Smooth muscle cell (in vitro differentiated cells): ENCODE results near the gene ZKSCAN2. TPM values are rescaled to one million over a fixed set of nuclear protein-coding genes. Genes with fewer than 3 reads are reported as not detected.

Source experiments
- DNase-seq: peaks from one replicate; lab custom pipeline; 2025; ENCODE audit not compliant: unreplicated experiment; lab: John Stamatoyannopoulos, UW
- H2AFZ ChIP-seq: fragments of 200-600 bp; sonication (generic); 2 replicates; pipeline ENCODE4 v1.6.0; 2016; ENCODE audit warnings: antibody characterized with exemption, low read depth, mild to moderate bottlenecking
- H3F3A ChIP-seq: fragments of 200-600 bp; sonication (generic); 2 replicates; pipeline ENCODE4 v1.6.0; 2017; ENCODE audit warnings: antibody characterized with exemption, low read depth
- H3K27ac ChIP-seq: fragments of 200-600 bp; sonication (generic); 2 replicates; pipeline ENCODE4 v1.5.1; 2016; ENCODE audit warnings: low read depth, mild to moderate bottlenecking
- H3K27me3 ChIP-seq: fragments of 200-600 bp; sonication (generic); 2 replicates; pipeline ENCODE4 v1.6.1; 2016; ENCODE audit warnings: low read depth, mild to moderate bottlenecking
- H3K36me3 ChIP-seq: fragments of 200-600 bp; sonication (generic); 2 replicates; pipeline ENCODE4 v1.5.1; 2016; ENCODE audit warnings: low read depth
- H3K4me1 ChIP-seq: fragments of 200-600 bp; sonication (generic); 2 replicates; pipeline ENCODE4 v1.5.1; 2016; ENCODE audit warnings: low read depth
- H3K4me2 ChIP-seq: fragments of 200-600 bp; sonication (generic); 2 replicates; pipeline ENCODE4 v1.6.0; 2016; ENCODE audit warnings: mild to moderate bottlenecking
- H3K4me3 ChIP-seq: fragments of 200-600 bp; sonication (generic); 2 replicates; pipeline ENCODE4 v1.5.1; 2016; ENCODE audit warnings: mild to moderate bottlenecking
- H3K79me2 ChIP-seq: fragments of 200-600 bp; sonication (generic); 2 replicates; pipeline ENCODE4 v1.6.0; 2016; ENCODE audit warnings: low read depth, mild to moderate bottlenecking
- H3K9ac ChIP-seq: fragments of 200-600 bp; sonication (generic); 2 replicates; pipeline ENCODE4 v1.6.0; 2016; ENCODE audit warnings: low read depth
- H3K9me3 ChIP-seq: fragments of 200-600 bp; sonication (generic); replicated peaks from 2 replicates; pipeline ENCODE4 v1.5.1; 2016; ENCODE audit warnings: low read depth
- H4K20me1 ChIP-seq: fragments of 200-600 bp; sonication (generic); 2 replicates; pipeline ENCODE4 v1.6.0; 2016; ENCODE audit warnings: low read depth
- WGBS: methylation state at CpG from one replicate; pipeline ENCODE4 v1.1.7; 2016; ENCODE audit warnings: low lambda C conversion rate; 5-methylcytosine and 5-hydroxymethylcytosine counted together
- polyA plus RNA-seq: library from polyadenylated mRNA; unstranded; fragments of >200 nt; fragmentation: Nextera tagmentation; extraction: Ambion mirVana; gene quantifications from 2 replicates; pipeline ENCODE4 v1.2.1, GENCODE V29; 2016
- total RNA-seq: library from RNA; depleted of rRNA; stranded (reverse); fragments of >200 nt; gene quantifications from 2 replicates; pipeline ENCODE4 v1.2.3, GENCODE V29; 2014
- TF ChIP-seq, protein P1 (sequence below): fragments of 200-600 bp; sonication (generic); IDR thresholded peaks from 2 replicates; pipeline ENCODE4 v1.5.1; 2017; ENCODE audit warnings: borderline replicate concordance, mild to moderate bottlenecking, antibody characterized with exemption; ENCODE audit not compliant: insufficient read depth, poor library complexity, severe bottlenecking

Gene ZKSCAN2
- total and polyA plus RNA-seq, 2 experiments from 2014 or later, result 1.6 to 5.7 TPM

GRCh38 chr16:25223964-25224363 lies 33.7 kb downstream of the ZKSCAN2 start:
- no peak for DNase-seq
- Histone ChIP-seq H2AFZ (no peak overlapping the region), H3K27me3 (peaks cover 11% of the 10 kb centered on the region), H3K4me2 (no peak overlapping the region), H3K4me3 (no peak overlapping the region), H3K4me1 (no peaks in the 10 kb centered on the region), H4K20me1 (no peaks in the 10 kb centered on the region), H3K27ac (no peak overlapping the region), H3F3A (no peaks in the 10 kb centered on the region), H3K36me3 (no peaks in the 10 kb centered on the region), H3K79me2 (no peaks in the 10 kb centered on the region), H3K9me3 (no peaks in the 10 kb centered on the region), H3K9ac (no peak overlapping the region)
- TF ChIP-seq, protein P1, sequence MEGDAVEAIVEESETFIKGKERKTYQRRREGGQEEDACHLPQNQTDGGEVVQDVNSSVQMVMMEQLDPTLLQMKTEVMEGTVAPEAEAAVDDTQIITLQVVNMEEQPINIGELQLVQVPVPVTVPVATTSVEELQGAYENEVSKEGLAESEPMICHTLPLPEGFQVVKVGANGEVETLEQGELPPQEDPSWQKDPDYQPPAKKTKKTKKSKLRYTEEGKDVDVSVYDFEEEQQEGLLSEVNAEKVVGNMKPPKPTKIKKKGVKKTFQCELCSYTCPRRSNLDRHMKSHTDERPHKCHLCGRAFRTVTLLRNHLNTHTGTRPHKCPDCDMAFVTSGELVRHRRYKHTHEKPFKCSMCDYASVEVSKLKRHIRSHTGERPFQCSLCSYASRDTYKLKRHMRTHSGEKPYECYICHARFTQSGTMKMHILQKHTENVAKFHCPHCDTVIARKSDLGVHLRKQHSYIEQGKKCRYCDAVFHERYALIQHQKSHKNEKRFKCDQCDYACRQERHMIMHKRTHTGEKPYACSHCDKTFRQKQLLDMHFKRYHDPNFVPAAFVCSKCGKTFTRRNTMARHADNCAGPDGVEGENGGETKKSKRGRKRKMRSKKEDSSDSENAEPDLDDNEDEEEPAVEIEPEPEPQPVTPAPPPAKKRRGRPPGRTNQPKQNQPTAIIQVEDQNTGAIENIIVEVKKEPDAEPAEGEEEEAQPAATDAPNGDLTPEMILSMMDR, result no peak
- WGBS, result 91% methylated on average over 6 of the region's 6 CpGs

DNA sequence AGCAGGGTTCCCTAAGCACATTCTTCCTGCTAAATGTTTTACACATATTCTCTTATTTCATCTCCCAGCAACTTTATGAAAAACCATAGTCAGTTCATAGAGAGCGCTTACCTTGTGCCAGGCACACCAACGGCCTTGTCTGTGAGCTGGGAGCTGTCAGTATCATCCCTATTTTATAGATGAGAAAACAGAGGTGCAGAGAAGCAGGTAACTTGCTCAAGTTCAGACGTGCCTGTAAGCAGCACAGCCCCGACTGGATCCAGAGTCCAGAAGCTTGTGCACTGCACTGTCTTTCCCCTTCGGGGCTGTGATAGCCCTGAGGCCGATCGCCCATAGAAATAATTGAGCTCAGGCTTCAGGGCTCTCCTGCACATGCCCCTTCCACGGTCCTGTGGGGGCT lies 34.7 kb downstream of the ZKSCAN2 start:
- TF ChIP-seq, protein P1, result no peak
- no peak for DNase-seq
- H3K4me2 ChIP-seq, result no peak overlapping the region
- H4K20me1 ChIP-seq, result no peaks in the 10 kb centered on the region
- H3K27ac ChIP-seq, result no peak overlapping the region
- H2AFZ ChIP-seq, result no peak overlapping the region
- H3K36me3 ChIP-seq, result no peaks in the 10 kb centered on the region
- H3K4me1 ChIP-seq, result no peaks in the 10 kb centered on the region
- H3K79me2 ChIP-seq, result no peaks in the 10 kb centered on the region
- WGBS, result 87% methylated on average over 8 of the region's 8 CpGs
- H3K9ac ChIP-seq, result no peak overlapping the region
- H3K9me3 ChIP-seq, result no peaks in the 10 kb centered on the region
- H3F3A ChIP-seq, result no peaks in the 10 kb centered on the region
- H3K27me3 ChIP-seq, result peaks cover 18% of the 10 kb centered on the region
- H3K4me3 ChIP-seq, result no peak overlapping the region

DNA sequence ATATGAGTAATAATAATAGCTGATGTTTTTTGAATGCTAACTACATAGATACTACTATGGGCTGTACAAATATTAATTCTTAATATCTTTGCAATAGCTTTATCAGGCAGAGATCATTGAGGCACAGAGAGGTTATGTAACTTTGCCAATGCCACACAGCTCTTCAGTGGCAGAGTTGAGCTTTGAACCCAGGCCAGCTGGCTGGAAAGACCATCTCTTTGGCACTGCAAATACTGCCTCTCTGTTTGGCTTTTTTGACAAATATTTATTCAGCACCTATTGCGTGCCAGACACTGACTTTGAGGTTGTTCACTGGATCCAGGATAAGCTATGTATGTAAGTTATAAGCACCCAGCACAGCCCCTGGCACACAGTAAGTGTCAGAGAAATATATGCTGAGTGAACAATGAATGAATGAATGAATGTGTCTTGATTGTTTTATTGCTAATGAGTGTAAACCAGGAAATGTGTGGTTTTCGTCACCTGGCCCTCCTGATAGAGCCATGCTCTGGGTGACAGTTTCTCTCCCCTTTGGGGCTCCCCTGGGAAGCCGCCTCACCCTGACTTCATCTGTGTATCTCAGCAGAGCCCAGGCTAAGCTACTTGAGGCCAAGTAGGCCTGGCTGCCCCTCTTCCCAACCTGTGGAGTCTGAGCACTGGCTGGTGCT lies 38.4 kb downstream of the ZKSCAN2 start:
- no peaks in the 10 kb centered on the region for H3K4me1 ChIP-seq

GRCh38 chr16:25217921-25218320 lies 39.7 kb downstream of the ZKSCAN2 start:
- H3K4me1 ChIP-seq, result no peaks in the 10 kb centered on the region
- no peak overlapping the region for H3K4me3 ChIP-seq
- no peak overlapping the region for H3K4me2 ChIP-seq
- H4K20me1 ChIP-seq, result no peaks in the 10 kb centered on the region
- no peak overlapping the region for H3K27ac ChIP-seq
- TF ChIP-seq, protein P1, result no peak
- H2AFZ ChIP-seq, result no peak overlapping the region
- no peaks in the 10 kb centered on the region for H3K36me3 ChIP-seq
- no peak overlapping the region for H3K9ac ChIP-seq
- H3K79me2 ChIP-seq, result no peaks in the 10 kb centered on the region
- H3K27me3 ChIP-seq, result peaks cover 41% of the 10 kb centered on the region
- WGBS, result 97% methylated on average over 4 of the region's 4 CpGs
- DNase-seq, result no peak
- no peaks in the 10 kb centered on the region for H3F3A ChIP-seq
- H3K9me3 ChIP-seq, result no peaks in the 10 kb centered on the region

More for the DNA sequence above, 38.4 kb downstream of the ZKSCAN2 start:
- H2AFZ ChIP-seq, result no peak overlapping the region
- no peaks in the 10 kb centered on the region for H3K79me2 ChIP-seq
- H3K4me3 ChIP-seq, result no peak overlapping the region
- WGBS, result 88% methylated on average over 3 of the region's 3 CpGs
- H3F3A ChIP-seq, result no peaks in the 10 kb centered on the region
- no peaks in the 10 kb centered on the region for H3K36me3 ChIP-seq
- TF ChIP-seq, protein P1, result no peak
- DNase-seq, result no peak
- no peak overlapping the region for H3K4me2 ChIP-seq
- no peak overlapping the region for H3K9ac ChIP-seq
- no peaks in the 10 kb centered on the region for H3K9me3 ChIP-seq
- no peak overlapping the region for H3K27ac ChIP-seq
- no peaks in the 10 kb centered on the region for H4K20me1 ChIP-seq
- H3K27me3 ChIP-seq, result peaks cover 49% of the 10 kb centered on the region
